Liver (tissue), 3 donors: ENCODE data around the gene KIFBP.

Source experiments
- ATF3 ChIP-seq: IDR thresholded peaks from 2 replicates; pipeline ENCODE4 v1.6.1; 2016; ENCODE audit warnings: antibody characterized with exemption
- CTCF ChIP-seq: fragments of 150-350 bp; IDR thresholded peaks from 2 replicates; pipeline ENCODE4 v1.5.1; 2017; ENCODE audit warnings: improper control_type of control experiment, low read depth, low read length; ENCODE audit not compliant: missing input control
- EGR1 ChIP-seq, 2 donors: IDR thresholded peaks; 2 replicates each; pipeline ENCODE4 v1.6.1; 2016 to 2018; ENCODE audit warnings: antibody characterized with exemption in 2 of 2, low read depth in 2 of 2
- FOXA1 ChIP-seq: IDR thresholded peaks from 2 replicates; pipeline ENCODE4 v1.6.1; 2016; ENCODE audit warnings: antibody characterized with exemption
- GABPA ChIP-seq, 2 donors: IDR thresholded peaks in 1 of 2; conservative IDR thresholded peaks in 1 of 2; 2 replicates each; pipeline ENCODE4 v1.6.1; 2016; ENCODE audit warnings: antibody characterized with exemption in 2 of 2, mild to moderate bottlenecking in 1 of 2, moderate library complexity in 1 of 2
- MAX ChIP-seq: IDR thresholded peaks from 2 replicates; pipeline ENCODE4 v1.6.1; 2016; ENCODE audit warnings: antibody characterized with exemption
- RAD21 ChIP-seq, 2 donors: IDR thresholded peaks; 2 replicates each; pipeline ENCODE4 v1.6.1; 2016; ENCODE audit warnings: antibody characterized with exemption in 2 of 2, mild to moderate bottlenecking in 2 of 2
- REST ChIP-seq: IDR thresholded peaks from 2 replicates; pipeline ENCODE4 v1.6.1; 2016; ENCODE audit warnings: antibody characterized with exemption, mild to moderate bottlenecking
- SP1 ChIP-seq: IDR thresholded peaks from 2 replicates; pipeline ENCODE4 v1.6.1; 2018; ENCODE audit warnings: antibody characterized with exemption, mild to moderate bottlenecking
- ZBTB33 ChIP-seq: IDR thresholded peaks from 2 replicates; pipeline ENCODE4 v1.6.1; 2016; ENCODE audit warnings: antibody characterized with exemption
- donor health status: healthy.
- donor health status: healthy.

GRCh38 chr10:68973975-68974374, 14.6 kb upstream of the KIFBP start:
- TF ChIP-seq ATF3 (no peak), CTCF (no peak), MAX (no peak), FOXA1 (no peak), REST (no peak), EGR1 (IDR thresholded peaks at IDR 0.05; ENCODE audit: low read depth in 2 of 2) (no peak), RAD21 (IDR thresholded peaks at IDR 0.05) (no peak), ZBTB33 (no peak), GABPA (IDR thresholded peaks at IDR 0.05 in 1 of 2, conservative IDR thresholded peaks at IDR 0.05 in 1 of 2) (no peak), SP1 (no peak)
